GM18507 (cell line): ENCODE measurements around the gene CSRP1.
"Not testable (repeated sequence)": the region's sequence is repeated elsewhere in the genome, so short reads cannot be mapped to it uniquely, and the experiment has no call there.

ENCODE experiments used
- DNase-seq: peaks from one replicate; pipeline ENCODE4 v3.0.0; 2011; ENCODE audit warnings: low read depth; ENCODE audit not compliant: insufficient read length; ENCODE audit errors: extremely low spot score
- FAIRE-seq: peaks from 2 replicates; lab custom pipeline; 2011; peaks lifted over from hg19 to GRCh38; lab: Jason Lieb, UNC

CSRP1 gene

DNA sequence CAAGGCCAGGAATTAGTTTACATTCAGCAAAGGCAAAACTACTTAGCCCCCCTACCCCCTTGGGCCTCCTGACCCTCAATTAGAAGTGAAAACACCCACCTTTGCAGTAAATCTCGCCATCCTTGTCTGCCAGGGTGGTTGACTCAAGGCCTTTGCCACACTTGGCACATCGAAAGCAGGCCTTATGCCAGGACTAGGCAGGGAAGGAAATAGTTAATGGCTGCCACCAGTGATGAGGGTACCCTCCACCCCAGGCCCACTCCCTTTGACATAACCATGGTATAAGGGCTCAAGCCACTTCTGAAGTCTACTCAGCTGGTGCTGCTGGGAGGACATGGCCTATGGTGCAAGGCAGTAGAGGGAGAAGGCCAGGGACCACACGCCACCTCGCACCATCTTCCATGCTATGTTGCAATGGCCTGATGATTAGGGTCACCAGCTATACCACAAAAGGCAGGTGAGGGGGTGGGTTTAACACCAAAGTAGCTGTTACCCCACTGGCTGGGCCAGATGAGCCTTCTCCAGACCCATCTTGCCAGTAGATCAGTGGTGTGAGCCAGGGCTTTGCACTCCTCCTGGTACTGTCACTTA is 21.6 kb downstream of the CSRP1 start:
- FAIRE-seq, result no peak
- DNase-seq, result no peak

DNA sequence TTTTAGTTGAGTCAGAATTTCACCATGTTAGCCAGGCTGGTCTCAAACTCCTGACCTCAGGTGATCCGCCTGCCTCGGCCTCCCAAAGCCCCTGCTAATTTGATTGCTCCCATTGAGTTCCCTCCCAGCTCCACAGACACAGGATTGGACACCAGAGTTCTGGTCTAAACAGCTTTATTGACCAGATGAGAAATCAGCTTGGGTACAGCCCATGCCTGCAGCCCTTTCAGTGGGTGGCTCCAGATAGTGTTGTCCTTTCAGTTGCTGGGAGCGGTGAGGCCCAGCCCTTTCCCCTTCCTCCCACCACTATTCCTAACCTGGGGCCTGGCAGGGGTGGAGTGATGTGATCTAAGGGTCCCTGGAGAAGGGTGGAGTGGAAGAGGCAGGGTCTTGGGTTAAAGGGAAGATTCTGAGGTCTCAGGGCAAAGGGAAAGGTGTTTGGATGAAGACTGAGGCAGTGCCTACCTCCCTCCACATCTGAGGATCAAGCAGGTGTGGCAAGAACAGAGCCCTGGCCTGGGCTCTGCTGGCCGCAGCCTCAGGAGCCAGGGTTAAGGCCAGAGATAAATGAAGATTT is 23.5 kb downstream of the CSRP1 start:
- FAIRE-seq, result no peak
- DNase-seq, result no peak

DNA sequence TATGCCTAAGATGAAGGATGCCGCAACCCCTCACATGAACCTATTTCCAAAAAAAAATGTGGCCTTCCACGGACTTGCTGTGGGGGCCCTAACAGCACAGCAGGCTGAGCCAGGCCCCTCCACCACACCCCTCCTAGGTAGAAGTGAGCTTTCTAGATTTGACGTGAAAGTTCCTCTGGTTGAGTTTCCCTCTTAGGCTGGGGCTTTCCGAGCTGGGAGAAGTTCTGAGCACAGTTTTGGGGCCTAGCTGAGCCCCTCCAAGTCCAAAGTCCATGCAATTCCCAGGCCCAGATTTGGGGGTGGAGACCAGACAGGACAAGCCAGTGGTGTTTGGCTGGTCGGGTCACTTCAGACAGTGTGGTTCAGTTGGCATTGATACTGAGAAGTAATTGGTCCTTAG is 24.2 kb downstream of the CSRP1 start:
- DNase-seq, result no peak
- peak; percentile 33 for FAIRE-seq

DNA sequence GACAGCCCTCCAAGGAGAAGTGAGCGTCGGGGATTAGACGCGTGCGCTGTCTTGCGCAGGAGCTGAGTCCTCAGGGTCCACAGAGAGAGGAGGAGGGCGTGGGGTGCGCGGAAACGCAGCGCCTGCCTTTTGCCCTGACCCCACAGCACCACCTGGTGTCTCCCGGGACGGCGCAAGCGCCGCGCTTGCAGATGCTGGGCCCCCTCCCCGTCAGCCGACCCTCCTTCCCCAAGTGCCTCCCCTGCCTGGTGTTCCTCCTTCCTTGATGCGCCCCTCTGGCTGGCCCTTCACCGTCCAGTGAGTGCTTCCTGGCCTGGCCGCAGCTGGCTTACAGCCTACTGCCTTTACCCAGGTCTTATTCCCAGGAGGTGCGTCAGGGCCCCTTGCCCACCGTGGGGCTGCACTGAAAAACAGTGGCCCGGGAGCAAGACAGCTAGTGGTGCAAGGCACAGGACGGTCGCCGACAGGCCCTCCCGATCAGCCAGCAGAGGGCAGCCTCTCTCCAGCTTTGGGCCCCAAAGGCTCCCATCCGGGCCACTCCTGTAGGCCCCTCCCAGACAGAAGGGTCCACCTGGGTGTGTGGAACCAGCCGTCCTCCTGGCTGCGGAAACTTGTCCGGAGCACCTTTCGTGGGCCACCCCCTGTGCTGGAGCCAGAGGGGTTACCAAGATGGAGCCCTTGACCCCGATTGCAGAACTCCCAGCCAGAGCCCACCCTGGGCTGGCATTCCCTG is 25.0 kb downstream of the CSRP1 start:
- FAIRE-seq (peak; percentile 65), DNase-seq (peak; percentile 75)

DNA sequence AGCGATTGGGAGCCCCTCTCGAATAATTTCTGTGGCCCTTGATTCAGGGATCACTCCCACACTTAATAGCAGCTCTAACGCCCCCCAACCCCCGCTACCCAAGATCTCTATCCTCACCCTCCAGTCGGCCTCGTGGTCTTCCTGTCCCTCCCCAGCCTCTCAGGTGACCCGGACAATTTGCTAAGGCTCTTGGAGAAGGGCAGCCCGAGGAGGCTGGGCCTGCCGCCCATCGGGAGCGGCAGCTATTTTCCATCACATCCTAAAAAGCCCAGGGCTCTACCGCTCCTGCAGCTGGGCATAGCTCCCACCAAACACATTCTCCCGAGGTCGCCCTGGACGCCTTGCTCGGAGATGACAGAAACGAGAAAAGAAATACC is 25.9 kb downstream of the CSRP1 start:
- no peak for DNase-seq
- FAIRE-seq, result no peak

DNA sequence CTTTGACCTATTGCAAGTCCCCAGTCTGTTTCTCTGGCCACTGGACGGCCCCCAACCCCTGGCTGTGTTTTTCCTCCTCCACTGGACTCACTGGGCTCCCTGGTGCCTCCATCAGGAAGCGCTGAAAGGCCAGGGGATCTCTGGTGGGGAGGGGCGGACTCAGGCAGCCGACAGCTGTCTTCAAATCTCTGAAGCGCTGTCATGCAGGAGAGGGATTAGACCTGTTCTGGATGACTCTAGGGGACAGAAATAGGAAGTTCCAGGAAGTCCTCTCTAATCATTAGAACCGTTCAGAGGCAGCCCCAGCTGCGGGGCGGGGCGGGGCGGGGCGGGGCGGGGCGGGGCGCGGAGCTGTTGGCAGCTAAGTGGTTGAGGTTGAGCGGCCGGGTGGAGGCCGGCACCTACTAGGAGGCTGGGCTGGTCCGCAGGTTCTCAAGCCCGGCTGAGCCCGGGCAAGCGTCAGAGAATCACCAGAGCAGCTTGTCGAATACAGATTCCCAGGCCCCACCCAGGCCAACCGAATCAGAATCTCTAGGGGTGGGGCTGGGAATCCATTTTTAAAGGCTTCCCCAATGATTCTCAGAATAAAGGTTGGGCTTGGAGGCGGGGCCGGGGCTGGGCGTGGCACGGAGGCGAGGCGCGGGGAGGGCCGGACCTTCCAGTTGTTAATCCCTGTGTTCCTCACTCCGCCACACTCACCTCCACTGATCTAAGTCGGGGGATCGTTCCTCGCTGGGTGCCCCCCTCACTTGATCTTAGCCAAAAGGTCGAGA is 26.5 kb downstream of the CSRP1 start:
- no peak for FAIRE-seq
- DNase-seq, result peak; percentile 64

DNA sequence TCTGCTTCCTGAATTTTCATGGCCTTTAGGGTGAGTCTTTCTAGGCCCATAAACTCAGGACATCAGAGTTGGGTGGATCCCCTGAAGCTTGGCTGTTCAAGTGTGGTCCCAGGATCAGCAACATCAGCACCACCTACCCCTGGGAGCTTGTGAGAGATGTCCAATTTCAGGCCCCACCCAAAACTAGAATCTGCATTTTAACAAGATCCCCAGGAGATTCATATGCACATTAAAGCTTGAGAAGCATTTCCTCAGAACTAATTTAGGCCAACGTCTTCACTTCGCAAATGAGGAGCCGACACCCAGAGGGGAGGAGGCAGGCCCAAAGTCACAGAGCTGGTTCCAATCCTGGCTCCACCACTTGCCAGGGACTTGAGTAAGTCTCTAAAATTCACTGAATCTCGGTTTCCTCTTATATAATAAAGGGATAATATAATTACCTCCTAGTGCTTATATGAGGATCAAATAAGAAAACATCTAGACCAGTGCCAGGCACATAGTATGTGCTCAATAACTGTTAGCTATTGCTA is 27.7 kb downstream of the CSRP1 start:
- FAIRE-seq (no peak), DNase-seq (no peak)

DNA sequence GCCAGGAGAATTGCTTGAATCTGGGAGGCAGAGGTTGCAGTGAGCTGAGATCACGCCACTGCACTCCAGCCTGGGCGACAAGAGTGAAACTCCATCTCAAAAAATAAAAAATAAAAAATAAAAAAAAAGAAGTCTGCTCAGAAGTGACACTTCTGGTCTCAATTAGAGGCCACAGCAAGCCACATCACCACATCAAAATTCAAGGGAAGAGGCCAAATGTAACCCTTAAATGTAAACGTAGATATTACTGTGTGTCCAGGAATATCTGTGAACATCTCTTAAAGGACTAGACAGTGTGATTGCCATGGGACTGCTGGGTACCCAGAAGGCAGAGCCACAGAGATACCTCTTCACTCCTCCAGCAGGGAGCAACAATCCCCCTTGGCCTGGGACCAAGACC is 28.3 kb downstream of the CSRP1 start:
- not testable (repeated sequence) for DNase-seq, FAIRE-seq

DNA sequence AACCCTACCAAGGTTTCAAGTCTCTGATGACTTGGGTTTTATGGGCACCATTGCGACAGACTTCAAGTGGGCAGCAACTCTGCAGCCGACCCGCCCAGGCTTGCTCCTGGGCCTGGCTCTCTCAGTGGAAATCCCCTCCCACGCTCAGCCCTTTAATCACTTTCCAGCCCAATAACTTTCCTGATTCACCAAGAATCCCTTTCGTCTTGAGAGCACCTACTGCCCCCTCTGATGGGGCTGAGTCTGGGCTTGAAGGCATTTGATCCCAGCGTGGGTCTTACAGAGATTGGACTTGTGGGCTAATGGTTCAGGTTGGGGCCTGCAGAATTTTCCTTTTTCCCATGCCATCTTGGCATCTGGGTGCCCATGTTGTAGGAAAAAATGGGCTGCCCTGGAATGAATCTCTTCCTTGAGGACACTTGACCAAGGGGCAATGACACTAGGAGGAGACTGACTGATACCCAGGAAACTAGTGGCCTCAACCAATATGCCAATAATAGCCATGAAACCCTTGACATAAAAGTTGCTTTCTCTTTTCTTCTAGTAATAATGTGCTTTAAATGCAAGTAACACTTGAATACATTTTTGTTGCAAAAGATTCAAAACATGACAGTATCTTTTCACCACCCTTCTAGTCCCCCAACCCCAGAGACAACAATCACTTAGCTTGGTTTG is 30.1 kb downstream of the CSRP1 start:
- peak; percentile 57 for FAIRE-seq

DNA sequence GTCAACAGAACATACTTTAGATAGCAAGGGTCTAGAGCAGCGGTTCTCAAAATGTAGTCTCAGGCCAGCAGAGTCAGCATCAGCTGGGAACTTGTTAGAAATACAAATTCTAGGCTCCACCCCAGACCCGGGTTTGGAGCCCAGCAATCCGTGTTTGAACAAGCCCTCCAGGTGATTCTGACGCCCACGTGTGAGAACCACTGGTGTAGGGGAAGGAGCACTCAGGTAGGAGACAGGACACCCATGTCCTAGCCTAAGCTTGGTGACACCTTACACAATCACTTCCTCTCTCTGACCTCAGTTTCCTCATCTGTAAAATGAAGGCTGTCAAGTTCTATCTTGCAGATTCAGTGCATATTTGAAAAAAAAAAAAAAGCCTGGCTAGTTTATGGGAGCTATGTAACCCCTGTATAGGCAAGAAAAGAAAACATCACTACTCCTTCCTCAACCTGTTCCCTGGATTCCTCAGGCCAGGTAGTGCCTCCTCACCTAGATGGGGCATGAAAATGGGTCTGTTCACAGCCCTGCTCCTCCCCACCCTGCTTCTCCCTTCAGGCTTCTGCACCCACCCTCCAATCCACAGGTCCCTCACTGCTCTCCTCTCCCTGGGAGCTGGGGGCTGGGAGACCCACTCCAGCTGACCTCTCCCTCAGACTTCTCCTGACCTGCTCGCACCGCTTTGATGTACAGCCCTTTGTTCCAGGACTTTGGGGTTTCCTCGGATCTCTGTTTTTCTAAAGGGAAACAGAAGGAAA is 30.8 kb downstream of the CSRP1 start:
- FAIRE-seq, result no peak
- DNase-seq, result no peak

More for the DNA sequence above, 30.1 kb downstream of the CSRP1 start:
- DNase-seq, result no peak

DNA sequence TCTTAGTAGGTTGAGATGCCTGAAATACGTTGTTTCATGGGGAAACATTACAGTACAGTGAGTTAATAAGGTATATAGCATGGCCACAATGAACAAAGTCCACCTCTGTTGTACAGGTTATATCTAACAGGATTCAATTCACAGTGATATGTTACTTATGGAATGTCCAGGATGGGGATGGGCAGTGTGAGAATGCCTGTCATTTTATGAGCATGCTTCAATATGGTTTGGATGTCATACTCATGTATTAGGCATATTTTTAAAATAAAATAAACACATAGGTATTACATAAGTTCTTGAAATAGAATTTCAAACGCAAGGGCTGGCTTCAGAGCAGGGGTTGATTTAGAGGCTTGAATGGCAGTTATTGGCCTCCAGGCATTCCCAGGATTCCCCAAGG is 31.8 kb downstream of the CSRP1 start:
- FAIRE-seq, result no peak
- DNase-seq, result no peak

DNA sequence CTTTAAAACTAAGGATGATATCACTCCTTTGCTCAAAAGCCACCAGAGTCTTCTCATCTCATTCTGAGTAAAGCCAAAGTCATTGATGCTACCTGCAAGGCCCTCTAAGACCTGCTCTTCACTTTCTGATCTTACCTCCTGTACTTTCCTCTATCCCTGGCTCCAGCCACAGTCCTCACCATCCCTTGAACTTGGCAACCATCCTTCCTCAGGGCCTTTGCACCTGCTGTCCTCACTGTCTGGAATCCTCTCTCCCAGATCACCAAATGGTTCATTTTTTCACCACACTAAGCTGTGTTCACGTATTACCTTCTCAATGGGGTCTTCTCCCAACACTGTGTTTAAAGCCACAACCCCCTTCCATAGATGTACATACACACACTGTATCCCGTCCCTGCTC is 33.6 kb downstream of the CSRP1 start:
- no peak for FAIRE-seq
- DNase-seq, result no peak

DNA sequence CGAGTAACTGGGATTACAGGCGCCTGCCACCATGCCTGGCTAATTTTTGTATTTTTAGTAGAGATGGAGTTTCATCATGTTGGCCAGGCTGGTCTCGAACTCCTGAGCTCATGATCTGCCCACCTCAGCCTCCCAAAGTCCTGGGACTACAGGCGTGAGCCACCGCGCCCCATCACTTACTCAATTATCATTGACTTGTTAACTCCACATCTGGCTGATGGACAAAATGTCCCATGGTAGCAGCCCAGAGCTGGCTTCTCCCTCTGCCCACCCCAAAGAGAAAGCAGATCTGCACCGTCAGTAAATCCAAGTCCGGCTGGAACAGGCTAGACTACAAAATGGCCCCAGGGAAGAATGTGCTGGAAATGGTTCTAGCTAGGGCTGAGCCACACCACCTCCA is 34.6 kb downstream of the CSRP1 start:
- DNase-seq, FAIRE-seq: not testable (repeated sequence)

DNA sequence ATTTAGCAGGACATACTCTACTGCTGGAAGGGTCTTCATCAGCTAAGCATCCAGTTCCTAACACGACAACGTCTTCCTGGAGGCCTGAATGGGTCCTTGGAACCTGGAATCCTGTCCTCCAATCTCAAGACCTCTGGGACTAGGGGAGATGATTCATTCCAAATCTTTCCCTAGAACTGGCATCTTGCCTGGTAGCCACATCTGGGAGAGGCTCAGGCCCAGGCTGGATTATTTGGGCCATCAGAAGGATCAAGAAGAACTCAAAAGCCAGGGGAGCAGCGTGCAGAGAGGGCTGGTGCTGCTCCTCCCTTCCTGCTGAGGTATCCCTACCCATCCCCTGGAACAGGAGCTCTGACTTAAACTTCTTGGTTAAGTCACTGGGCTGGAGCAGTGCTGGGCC is 35.2 kb downstream of the CSRP1 start:
- FAIRE-seq (no peak), DNase-seq (no peak)

DNA sequence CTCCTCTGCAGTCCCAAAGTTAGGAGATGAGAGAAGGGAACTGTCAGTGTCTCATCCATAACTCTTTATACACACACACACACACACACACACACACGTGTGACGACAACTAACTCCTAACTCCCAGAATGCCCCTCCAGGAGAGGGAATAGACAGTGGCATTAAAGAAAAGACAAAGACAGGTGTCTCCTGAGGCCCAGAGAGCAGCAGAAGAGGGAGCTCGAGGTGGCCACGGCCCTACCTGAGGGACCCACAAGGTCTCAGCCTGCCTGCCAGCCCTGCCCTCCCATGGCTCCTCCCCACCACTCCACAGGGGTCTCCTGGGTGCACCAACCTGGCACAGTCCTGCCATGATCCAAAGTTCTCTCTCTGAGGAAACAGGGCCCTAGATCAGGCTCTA is 36.3 kb downstream of the CSRP1 start:
- DNase-seq, result no peak
- no peak for FAIRE-seq

DNA sequence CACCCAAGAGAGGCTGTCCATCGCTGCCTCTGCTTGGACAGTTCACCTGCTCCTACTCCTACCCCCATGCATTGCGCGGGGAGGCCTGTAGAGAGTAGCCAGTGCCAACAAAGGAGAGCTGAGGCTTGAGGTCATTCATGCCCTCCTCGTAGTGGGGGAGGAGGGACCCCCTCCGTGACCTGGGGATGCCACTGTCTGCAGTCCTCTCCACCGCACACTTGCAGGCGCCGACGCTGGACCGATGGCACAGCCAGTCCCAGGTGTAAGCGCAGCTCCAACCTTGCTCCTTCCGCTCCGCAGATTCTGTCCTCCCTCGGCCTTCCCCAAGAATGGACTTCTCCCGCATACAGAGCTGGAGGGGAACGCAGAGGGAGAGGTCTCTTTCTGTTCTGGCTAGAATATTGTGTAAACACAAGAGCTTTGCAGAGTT is 37.3 kb downstream of the CSRP1 start:
- DNase-seq (no peak), FAIRE-seq (no peak)

DNA sequence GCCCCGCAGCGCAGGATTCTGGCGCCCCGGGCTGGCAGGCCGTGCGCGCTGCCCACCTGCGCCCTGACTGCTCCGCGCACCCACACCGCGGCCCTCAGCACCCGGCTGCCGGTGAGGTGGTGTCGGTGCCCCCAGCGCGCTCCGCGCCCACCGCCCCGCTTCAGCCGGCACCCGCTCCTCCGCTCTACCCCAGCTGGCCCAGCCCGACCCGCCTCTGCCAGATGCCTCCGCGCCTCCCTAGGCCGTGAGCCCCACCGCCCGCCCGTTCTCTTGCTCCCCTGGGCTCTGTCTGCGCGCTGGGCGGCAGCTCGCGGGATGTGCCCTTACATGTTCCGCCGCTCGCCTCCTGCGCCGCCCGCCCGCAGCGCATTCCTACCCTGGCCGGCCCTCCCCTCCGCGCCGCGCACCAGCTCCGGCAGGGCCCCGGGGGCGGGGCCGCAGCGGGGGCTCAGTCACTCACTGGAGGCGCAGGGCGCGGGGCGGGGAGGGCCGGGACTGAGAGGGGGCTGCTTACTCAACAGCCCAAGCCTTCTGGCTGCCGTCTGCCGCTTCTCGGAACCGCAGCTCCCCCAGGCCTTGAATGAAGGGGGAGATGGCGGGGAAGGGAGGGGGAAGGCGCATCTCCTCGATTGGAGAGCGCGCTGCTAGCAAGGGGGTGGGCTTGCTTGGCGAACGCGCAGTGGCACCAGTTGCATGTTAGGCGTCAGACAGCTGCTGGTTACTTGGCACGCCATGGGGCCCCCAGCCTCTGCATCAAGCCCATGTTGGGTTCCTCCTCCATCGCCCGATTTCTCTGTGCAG is 37.9 kb downstream of the CSRP1 start, which contains the start of gene PHLDA3:
PHLDA3 (minus strand) TSS at position 345 of the 801 bp plus-strand sequence. CDS start 402 bp downstream, outside the sequence.
- FAIRE-seq, result peak; percentile 58
- DNase-seq, result no peak

DNA sequence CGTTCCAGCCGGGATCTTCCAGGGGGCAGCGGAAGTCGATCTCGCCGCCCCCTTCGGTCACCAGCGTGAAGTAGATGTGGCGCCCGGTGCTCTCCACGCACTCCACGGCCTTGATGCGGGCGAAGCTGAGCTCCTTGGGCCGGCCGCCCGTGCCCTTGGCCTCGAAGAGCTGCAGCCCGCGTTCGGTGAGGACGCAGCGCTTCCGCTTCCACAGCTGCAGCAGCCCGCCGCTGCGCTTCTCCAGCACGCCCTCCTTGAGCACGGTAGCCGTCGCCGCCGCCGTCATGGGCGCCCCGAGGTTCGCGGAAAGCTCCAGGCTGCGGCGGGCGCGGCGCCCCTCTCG is 38.5 kb downstream of the CSRP1 start:
- DNase-seq (no peak), FAIRE-seq (no peak)
